T-helper 1 cell treated with Interleukin-12 subunit alpha and Interleukin-12 subunit beta and Interleukin-4 antibody, amounts not matched to agents 30 ng/mL and 1 ng/mL, for 36 hours (primary cell): ENCODE measurements around the gene ABCB9. TPM values are rescaled to one million over a fixed set of nuclear protein-coding genes. Genes with fewer than 3 reads are reported as not detected.

Experiments used
- intact Hi-C: fragments of 100-400 bp; cut with micrococcal nuclease; formaldehyde crosslinking; loops from one replicate; pipeline ENCODE4 v1.15.1; 2024
- total RNA-seq: library from RNA; stranded (reverse); gene quantifications from 2 replicates; pipeline ENCODE4 v1.2.3, GENCODE V29; 2022

Gene ABCB9
- total RNA-seq, 1 donor from 2014 or later: 7.1 TPM

- intact Hi-C loops: no loop called here
These were observed 29.4 kb upstream of the ABCB9 start for GRCh38 chr12:122995503-122996187.

GRCh38 chr12:122994781-122995502 is 28.7 kb upstream of the ABCB9 start:
- intact Hi-C loops: no loop called here

GRCh38 chr12:122994140-122994675 is 27.9 kb upstream of the ABCB9 start:
- intact Hi-C loops: no loop called here

- intact Hi-C loops: no loop called here
These were observed 26.1 kb upstream of the ABCB9 start for GRCh38 chr12:122992386-122992785.

- intact Hi-C loops: no loop called here
These were observed 25.5 kb upstream of the ABCB9 start for GRCh38 chr12:122991623-122992275.

- intact Hi-C loops: no loop called here
These were observed 24.8 kb upstream of the ABCB9 start for GRCh38 chr12:122990961-122991622.

- intact Hi-C loops: no loop called here
These were observed 24.3 kb upstream of the ABCB9 start for GRCh38 chr12:122990561-122990960.

- intact Hi-C loops: no loop called here
These were observed 23.7 kb upstream of the ABCB9 start for GRCh38 chr12:122989874-122990419.

- intact Hi-C loops: no loop called here
These were observed 23.1 kb upstream of the ABCB9 start for GRCh38 chr12:122989225-122989839.

GRCh38 chr12:122988612-122989212 is 22.4 kb upstream of the ABCB9 start:
- intact Hi-C loops: no loop called here

GRCh38 chr12:122988036-122988435 is 21.8 kb upstream of the ABCB9 start:
- intact Hi-C loops: no loop called here

GRCh38 chr12:122987086-122987951 is 21.1 kb upstream of the ABCB9 start:
- intact Hi-C loops: no loop called here

- intact Hi-C loops: no loop called here
These were observed 20.1 kb upstream of the ABCB9 start for GRCh38 chr12:122986258-122986871.

GRCh38 chr12:122985338-122986257 is 19.3 kb upstream of the ABCB9 start:
- intact Hi-C loops: no loop called here

- intact Hi-C loops: no loop called here
These were observed 18.5 kb upstream of the ABCB9 start for GRCh38 chr12:122984612-122985337.

- intact Hi-C loops: no loop called here
These were observed 17.7 kb upstream of the ABCB9 start for GRCh38 chr12:122983789-122984515.
